ENCODE measurements around the gene PLXNA4. TPM values are rescaled to one million over a fixed set of nuclear protein-coding genes. Genes with fewer than 3 reads are reported as not detected.

PLXNA4 gene
- total and polyA plus RNA-seq, 2 experiments from 2014 or later = 0.08 to 0.80 TPM

DNA sequence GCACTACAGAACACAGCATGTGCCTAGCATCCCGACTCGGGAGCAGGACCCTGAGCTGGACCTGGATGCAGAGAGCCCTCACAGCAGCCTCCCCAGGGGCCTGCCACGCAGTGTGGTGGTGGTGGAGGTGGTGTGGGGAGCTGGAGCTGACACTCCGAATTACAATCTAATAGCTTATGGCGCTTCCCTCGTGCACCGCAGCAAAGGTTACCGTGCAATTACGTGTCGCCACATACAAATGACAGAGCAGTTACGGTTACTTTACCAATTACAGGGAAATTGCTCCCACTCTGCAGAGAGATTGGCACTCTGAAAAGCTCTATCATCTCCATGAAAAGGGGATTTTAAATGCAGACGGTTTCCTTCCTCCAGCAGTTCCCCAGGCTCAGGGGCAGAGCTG is 81.8 kb downstream of the PLXNA4 start:
- Histone ChIP-seq H3K4me1 (ENCODE audit: insufficient read depth) (no peaks in the 10 kb centered on the region), H3K79me2 (replicated peaks; ENCODE audit: insufficient read depth) (no peaks in the 10 kb centered on the region), H3F3A (replicated peaks; ENCODE audit: low read depth) (no peaks in the 10 kb centered on the region), H3K9me2 (ENCODE audit: insufficient read depth) (no peaks in the 10 kb centered on the region), H3K4me2 (no peak overlapping the region), H3K36me3 (ENCODE audit: insufficient read depth) (no peaks in the 10 kb centered on the region), H3K27me3 (ENCODE audit: insufficient read depth) (no peaks in the 10 kb centered on the region), H4K20me1 (replicated peaks; ENCODE audit: insufficient read depth) (no peaks in the 10 kb centered on the region), H3K4me3 (no peak overlapping the region), H2AFZ (no peak overlapping the region), H3K27ac (ENCODE audit: low read depth) (no peak overlapping the region)
- Mint-ChIP-seq H3K27me3 (ENCODE audit: insufficient read depth, low read depth, poor library complexity) (no peaks in the 10 kb centered on the region), H3K4me1 (peaks cover 2% of the 10 kb centered on the region; the same call in 1 of the 3 replicates), H3K27ac (no peak overlapping the region), H3K9me3 (no peaks in the 10 kb centered on the region), H3K36me3 (ENCODE audit: low read depth) (no peaks in the 10 kb centered on the region), H3K4me3 (no peak overlapping the region)
- ATAC-seq (no peak), DNase-seq (ENCODE audit: low spot score) (no peak)
- no peak for TF ChIP-seq JUNB (IDR thresholded peaks at IDR 0.05; ENCODE audit: unreplicated experiment)
- TF ChIP-seq, protein P1, sequence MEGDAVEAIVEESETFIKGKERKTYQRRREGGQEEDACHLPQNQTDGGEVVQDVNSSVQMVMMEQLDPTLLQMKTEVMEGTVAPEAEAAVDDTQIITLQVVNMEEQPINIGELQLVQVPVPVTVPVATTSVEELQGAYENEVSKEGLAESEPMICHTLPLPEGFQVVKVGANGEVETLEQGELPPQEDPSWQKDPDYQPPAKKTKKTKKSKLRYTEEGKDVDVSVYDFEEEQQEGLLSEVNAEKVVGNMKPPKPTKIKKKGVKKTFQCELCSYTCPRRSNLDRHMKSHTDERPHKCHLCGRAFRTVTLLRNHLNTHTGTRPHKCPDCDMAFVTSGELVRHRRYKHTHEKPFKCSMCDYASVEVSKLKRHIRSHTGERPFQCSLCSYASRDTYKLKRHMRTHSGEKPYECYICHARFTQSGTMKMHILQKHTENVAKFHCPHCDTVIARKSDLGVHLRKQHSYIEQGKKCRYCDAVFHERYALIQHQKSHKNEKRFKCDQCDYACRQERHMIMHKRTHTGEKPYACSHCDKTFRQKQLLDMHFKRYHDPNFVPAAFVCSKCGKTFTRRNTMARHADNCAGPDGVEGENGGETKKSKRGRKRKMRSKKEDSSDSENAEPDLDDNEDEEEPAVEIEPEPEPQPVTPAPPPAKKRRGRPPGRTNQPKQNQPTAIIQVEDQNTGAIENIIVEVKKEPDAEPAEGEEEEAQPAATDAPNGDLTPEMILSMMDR (conservative IDR thresholded peaks at IDR 0.05; ENCODE audit: low read depth in 2 of 2) = no peak
- TF ChIP-seq CREB1 (CRISPR knock-in tag; IDR thresholded peaks at IDR 0.05; ENCODE audit: low read depth) = no peak

DNA sequence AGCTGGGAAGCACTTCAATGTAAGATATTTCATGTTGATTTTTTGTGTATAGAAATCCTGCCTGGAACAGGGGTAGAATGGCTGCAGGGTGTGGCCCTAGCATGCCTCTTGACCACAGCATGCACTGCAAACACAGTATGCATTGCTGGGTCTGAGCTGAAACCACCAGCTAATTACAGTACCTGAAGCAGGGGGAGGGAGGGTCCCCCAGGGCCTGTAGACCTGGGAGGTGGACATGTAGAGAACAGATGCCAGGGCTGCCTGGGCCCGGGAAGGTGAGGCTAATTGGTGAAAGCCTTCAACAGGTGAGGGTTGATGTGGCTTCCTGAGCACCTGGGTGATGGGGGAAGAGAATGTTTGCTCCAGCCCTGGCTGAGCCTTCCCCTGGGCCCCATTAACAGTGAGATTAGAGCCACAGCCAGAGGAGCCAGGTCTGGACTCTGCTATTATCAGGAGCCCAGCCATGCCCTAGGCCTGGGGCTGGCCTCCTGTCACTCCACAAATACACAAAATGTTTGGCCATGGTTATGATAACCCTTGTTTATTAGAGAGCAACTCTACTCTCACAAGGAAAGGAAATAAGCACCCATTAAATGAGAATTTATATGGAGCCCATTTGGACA is 83.3 kb downstream of the PLXNA4 start:
- Histone ChIP-seq H3K4me2 (no peak overlapping the region), H3K79me2 (replicated peaks; ENCODE audit: insufficient read depth) (no peaks in the 10 kb centered on the region)
- ATAC-seq = no peak

DNA sequence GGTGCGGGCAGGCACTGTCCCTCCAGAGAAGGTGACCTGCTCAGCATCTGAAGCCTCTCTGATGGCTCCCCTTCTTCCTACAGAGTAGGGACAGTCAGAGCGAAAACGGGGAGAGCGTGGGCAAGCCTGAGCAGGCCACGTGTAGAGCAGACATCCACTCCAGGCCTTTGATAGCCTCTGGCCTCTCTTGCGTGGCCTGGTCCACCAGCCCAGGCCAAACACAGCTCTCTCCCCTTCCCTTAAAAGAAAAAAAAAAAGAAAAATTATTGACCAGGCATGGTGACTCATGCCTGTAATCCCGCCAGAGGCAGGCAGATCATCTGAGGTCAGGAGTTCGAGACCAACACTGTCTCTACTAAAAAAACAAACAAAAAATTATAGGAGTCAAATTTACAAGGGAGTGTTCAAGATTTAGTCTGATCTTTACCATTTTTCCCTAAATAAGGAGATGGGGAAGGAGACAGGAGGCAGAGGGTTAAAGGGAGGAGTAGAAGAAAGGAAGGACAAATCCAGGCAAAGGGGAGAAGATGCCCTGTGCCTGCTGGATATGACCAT is 84.8 kb downstream of the PLXNA4 start:
- TF ChIP-seq EZH2 (IDR thresholded peaks at IDR 0.05; ENCODE audit: low read depth, unreplicated experiment) (no peak), ZNF331 (CRISPR knock-in tag; IDR thresholded peaks at IDR 0.05; ENCODE audit: low read depth) (no peak), ZNF114 (CRISPR knock-in tag; IDR thresholded peaks at IDR 0.05) (no peak)
- TF ChIP-seq, protein P2, sequence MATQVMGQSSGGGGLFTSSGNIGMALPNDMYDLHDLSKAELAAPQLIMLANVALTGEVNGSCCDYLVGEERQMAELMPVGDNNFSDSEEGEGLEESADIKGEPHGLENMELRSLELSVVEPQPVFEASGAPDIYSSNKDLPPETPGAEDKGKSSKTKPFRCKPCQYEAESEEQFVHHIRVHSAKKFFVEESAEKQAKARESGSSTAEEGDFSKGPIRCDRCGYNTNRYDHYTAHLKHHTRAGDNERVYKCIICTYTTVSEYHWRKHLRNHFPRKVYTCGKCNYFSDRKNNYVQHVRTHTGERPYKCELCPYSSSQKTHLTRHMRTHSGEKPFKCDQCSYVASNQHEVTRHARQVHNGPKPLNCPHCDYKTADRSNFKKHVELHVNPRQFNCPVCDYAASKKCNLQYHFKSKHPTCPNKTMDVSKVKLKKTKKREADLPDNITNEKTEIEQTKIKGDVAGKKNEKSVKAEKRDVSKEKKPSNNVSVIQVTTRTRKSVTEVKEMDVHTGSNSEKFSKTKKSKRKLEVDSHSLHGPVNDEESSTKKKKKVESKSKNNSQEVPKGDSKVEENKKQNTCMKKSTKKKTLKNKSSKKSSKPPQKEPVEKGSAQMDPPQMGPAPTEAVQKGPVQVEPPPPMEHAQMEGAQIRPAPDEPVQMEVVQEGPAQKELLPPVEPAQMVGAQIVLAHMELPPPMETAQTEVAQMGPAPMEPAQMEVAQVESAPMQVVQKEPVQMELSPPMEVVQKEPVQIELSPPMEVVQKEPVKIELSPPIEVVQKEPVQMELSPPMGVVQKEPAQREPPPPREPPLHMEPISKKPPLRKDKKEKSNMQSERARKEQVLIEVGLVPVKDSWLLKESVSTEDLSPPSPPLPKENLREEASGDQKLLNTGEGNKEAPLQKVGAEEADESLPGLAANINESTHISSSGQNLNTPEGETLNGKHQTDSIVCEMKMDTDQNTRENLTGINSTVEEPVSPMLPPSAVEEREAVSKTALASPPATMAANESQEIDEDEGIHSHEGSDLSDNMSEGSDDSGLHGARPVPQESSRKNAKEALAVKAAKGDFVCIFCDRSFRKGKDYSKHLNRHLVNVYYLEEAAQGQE (IDR thresholded peaks at IDR 0.05; ENCODE audit: unreplicated experiment) = no peak
- Mint-ChIP-seq H3K4me3 (no peak overlapping the region), H3K27ac (no peak overlapping the region; the same call in 1 of the 2 replicates), H3K9me3 (no peaks in the 10 kb centered on the region), H3K4me1 (peaks cover 6% of the 10 kb centered on the region; the same call in 2 of the 3 replicates), H3K27me3 (ENCODE audit: insufficient read depth, low read depth, poor library complexity) (peaks cover 5% of the 10 kb centered on the region), H3K36me3 (ENCODE audit: low read depth) (no peaks in the 10 kb centered on the region)
- ATAC-seq (no peak), DNase-seq (ENCODE audit: low spot score) (no peak)
- H3K4me3 ChIP-seq = no peak overlapping the region
- no peaks in the 10 kb centered on the region for H3K36me3 ChIP-seq (ENCODE audit: insufficient read depth)
- H4K20me1 ChIP-seq (replicated peaks; ENCODE audit: insufficient read depth) = no peaks in the 10 kb centered on the region
- no peaks in the 10 kb centered on the region for H3K4me1 ChIP-seq (ENCODE audit: insufficient read depth)
- H3K27ac ChIP-seq (ENCODE audit: low read depth) = no peak overlapping the region
- H3K79me2 ChIP-seq (replicated peaks; ENCODE audit: insufficient read depth) = no peaks in the 10 kb centered on the region
- no peaks in the 10 kb centered on the region for H3F3A ChIP-seq (replicated peaks; ENCODE audit: low read depth)
- H2AFZ ChIP-seq = no peak overlapping the region
- H3K27me3 ChIP-seq (ENCODE audit: insufficient read depth) = no peaks in the 10 kb centered on the region
- H3K4me2 ChIP-seq = no peak overlapping the region
- no peaks in the 10 kb centered on the region for H3K9me2 ChIP-seq (ENCODE audit: insufficient read depth)

More for the DNA sequence above, 83.3 kb downstream of the PLXNA4 start:
- no peak for TF ChIP-seq ZNF114 (CRISPR knock-in tag; IDR thresholded peaks at IDR 0.05)
- no peaks in the 10 kb centered on the region for H3K36me3 ChIP-seq (ENCODE audit: insufficient read depth)
- no peaks in the 10 kb centered on the region for H3K27me3 ChIP-seq (ENCODE audit: insufficient read depth)
- Mint-ChIP-seq H3K9me3 (no peaks in the 10 kb centered on the region), H3K4me1 (no peaks in the 10 kb centered on the region), H3K4me3 (no peak overlapping the region), H3K27ac (no peak overlapping the region), H3K27me3 (ENCODE audit: insufficient read depth, low read depth, poor library complexity) (peaks cover under 1% of the 10 kb centered on the region), H3K36me3 (ENCODE audit: low read depth) (no peaks in the 10 kb centered on the region)
- no peak for DNase-seq (ENCODE audit: low spot score)
- no peaks in the 10 kb centered on the region for H4K20me1 ChIP-seq (replicated peaks; ENCODE audit: insufficient read depth)
- H2AFZ ChIP-seq = no peak overlapping the region
- no peaks in the 10 kb centered on the region for H3K9me2 ChIP-seq (ENCODE audit: insufficient read depth)
- H3F3A ChIP-seq (replicated peaks; ENCODE audit: low read depth) = no peaks in the 10 kb centered on the region
- H3K27ac ChIP-seq (ENCODE audit: low read depth) = no peak overlapping the region
- H3K4me1 ChIP-seq (ENCODE audit: insufficient read depth) = no peaks in the 10 kb centered on the region
- no peak overlapping the region for H3K4me3 ChIP-seq

Measured in GM23338 (cell line).